Smooth muscle cell of the brain vasculature (primary cell): ENCODE results near the gene CTDSP2.
"Not testable (repeated sequence)": the region's sequence is repeated elsewhere in the genome, so short reads cannot be mapped to it uniquely, and the experiment has no call there.

Source experiments
- DNase-seq: peaks from one replicate; pipeline ENCODE4 v3.0.0-alpha.2; 2012; ENCODE audit warnings: low read depth, low spot score

CTDSP2 gene

DNA sequence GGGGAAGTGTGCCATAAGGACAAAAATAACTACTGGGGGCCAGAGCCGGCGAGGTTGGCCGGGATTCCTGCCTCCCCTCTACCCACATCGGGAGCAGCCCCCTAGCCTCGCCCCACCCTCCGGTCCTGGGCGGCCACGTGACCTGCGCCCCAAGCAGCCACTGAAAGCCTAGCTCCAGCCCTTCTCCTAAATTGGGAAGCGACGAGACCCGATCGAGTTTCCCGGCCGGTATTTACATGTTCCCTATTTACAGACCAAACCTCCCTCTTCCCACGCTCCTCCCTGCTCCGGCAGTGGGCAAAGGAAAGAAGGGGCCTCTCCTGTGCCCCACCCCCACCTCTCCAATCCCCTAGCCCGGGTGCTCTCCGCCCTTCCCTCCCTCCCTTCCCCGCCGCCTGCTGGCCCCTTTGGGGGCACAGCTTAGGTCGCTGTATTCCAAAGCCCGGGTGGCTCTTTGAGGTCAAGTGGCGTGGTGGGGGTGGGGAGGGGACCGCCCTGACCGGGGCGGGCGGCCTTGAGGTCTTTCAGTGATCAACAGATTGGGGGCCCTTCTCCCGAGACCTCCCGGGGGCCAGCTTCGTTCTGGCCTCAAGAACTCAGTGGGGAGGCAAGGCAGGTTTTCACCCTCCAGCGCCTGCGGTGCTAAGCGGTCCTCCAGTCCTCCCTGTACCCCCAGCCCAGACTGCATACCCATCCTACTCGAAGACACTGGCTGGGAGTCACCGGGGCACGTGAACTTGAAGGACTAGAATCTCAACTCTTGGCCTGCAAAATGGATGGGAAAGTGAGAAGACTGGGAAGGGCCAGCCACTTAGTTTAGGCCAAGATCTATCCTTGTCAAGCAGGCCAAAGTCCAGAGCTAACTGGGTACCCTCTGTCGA, 6.3 kb upstream of the CTDSP2 start:
- DNase-seq = no peak

DNA sequence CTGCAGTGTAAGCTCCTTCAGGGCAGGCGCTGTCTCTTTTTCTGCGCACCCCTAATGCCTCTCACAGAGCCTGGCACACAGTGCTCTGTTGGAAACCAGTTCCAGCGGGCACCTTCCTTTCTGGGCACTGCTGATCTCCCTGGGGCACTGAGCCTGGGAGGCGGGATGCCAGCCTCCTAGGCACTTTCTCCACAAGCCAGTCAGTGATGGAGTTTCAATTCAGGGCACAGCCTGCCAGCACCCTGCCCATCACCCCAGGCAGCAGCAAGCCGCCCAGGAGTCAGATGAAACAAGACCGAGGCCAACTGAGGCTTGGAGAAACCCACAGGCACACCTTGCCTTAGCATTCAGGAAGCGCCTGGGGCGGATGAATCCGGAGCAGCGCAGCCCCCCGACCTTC, 5.7 kb upstream of the CTDSP2 start:
- DNase-seq = no peak

DNA sequence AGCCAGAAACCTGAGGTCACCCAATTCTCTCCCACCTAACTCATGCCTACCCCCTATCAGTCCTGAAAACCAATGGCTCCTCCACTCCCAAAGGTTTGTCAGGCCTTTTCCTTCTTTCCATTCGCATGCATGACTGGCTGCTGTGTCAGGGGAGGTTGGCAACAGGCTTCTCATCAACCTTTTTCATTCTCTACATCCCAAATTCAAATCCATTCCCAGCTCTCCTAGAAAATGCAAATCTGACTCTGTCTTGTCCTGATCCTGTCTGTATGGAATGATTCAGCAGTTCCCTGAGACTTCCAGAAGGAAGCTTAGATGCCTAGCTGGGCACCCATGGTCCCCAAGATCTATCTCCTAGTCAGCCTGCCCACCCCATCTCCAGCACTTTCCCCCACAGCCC, 5.0 kb upstream of the CTDSP2 start:
- DNase-seq = no peak

DNA sequence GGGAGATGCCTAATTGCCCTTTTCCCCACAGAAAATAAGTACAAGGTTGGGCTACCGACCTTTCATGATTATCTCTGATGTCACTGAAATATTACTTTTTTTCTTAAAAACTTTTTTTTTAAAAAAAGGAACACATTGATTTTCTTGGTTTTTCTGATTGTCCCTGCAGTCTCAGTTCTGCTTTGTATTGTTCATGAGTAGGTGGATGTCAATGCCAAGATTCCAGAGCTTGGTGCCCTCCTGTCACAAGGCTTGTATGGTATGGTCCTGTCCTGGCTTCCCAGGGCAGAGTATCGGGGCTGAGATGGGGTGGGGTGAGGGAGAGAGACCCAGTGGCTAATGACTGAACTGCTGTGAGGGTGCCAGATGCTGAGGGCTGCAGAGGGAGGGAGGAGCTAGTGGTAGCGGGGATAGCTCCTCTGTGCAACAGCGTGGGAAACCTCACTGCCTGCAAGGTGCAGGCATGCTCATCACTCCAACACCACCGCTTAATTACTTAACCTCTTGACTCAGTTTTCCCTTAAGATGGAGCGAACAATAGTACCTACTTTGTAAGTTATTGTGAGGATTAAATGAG, 4.4 kb upstream of the CTDSP2 start:
- DNase-seq = no peak

DNA sequence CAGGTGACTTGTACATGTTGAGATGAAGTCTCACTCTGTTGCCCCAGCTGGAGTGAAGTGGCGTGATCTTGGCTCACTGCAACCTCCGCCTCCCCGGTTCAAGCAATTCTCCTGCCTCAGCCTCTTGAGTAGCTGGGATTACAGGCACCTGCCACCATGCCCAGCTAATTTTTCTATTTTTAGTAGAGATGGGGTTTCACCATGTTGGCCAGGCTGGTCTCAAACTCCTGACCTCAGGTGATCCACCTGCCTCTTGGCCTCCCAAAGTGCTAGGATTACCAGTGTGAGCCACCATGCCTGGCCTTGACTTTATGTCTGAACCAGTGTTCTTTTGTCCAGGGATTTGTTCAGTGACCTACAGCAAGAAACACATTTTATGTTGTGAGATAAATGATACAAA, 2.9 kb upstream of the CTDSP2 start:
- DNase-seq = not testable (repeated sequence)

DNA sequence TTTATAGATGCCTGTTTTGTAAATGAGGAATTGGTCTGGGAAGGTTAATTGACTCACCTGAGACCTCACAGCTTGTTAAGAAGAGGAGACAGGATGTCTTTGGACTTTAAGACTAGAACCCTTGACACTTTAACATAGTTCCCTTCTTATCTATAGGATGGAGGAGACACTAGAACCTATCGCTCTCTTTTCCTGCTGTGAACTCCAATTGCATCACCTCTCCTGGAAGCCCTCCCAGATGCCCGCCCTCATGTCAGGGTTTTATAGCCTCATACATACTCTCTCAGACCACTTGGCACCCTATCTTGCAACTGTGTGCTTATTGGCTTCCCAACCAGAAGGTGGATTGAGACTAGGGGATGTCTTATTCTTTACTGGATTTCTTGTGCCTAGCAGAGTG, 2.5 kb upstream of the CTDSP2 start:
- no peak for DNase-seq

DNA sequence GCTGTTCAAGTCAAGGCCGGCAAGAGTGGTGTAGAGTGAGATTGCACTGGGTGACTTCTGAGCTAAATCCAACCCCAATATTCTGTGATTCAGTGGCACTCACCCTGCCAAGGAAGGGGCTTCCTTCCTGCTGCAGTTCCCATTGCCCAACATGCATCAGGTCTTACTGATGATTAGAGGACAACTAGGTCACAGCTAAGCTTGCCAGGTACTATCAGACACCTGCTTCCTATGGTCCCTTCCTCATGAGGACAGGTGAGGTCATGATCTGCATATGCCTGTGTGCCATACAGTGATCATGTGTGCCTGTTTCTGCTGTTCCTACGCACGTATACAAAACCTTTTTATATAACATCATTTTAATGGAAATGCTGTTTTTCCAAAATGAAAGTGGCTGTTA, 1.7 kb upstream of the CTDSP2 start:
- DNase-seq = no peak

DNA sequence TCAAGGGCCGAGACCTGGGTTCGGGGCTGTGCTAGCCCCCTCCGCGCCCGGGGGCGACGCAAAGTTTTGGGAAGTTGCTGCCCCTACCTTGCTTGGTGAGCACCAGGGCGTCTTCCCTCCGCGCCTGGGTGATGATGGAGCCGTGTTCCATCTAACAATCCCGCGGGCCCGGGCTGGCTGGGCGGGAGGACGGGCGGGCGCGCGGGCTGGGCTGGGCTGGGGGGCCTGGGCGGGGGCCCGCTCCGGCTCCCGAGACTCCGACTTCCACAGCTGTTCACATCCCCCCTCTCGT, 298 bp downstream of the CTDSP2 start:
- DNase-seq = no peak

DNA sequence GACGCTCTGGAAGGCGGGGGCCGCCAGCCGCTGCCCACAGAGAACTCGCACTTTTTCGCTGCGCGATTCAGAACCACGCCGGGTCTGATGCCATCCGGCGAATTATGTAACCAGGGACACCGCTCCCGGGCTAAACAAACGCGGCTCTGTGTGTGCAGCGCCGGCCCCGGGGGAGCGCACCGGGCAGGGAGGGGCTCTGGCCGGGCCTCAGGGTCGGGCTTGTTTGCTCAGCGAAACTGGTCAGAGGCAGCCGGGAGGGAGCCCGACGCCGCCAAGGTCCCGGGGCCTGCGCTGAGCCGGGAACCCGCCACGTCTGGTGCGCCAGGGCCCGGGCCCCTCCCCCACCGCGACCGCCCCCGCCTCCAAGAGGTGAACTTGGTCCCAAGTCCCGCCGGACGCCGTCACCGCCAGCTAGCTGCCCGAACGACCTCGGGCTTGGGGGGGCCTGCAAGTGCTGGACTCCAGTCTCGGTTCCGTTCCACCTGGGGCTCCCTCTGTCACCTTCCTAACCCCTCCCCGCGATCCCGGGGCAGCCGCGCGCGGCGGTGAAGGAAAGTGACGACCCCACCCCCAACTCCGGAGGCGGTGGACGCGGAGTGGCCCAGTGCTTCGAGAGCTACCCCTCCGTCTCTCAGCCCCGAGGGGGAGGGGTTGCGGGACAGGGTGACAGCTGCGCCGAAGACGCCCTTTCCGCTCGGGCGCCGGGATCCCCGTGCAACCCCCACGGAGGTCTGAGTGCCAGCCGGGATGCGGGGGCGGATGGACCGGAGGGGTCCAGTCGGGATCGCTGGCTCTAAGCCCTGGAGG, 848 bp downstream of the CTDSP2 start:
- DNase-seq = no peak

DNA sequence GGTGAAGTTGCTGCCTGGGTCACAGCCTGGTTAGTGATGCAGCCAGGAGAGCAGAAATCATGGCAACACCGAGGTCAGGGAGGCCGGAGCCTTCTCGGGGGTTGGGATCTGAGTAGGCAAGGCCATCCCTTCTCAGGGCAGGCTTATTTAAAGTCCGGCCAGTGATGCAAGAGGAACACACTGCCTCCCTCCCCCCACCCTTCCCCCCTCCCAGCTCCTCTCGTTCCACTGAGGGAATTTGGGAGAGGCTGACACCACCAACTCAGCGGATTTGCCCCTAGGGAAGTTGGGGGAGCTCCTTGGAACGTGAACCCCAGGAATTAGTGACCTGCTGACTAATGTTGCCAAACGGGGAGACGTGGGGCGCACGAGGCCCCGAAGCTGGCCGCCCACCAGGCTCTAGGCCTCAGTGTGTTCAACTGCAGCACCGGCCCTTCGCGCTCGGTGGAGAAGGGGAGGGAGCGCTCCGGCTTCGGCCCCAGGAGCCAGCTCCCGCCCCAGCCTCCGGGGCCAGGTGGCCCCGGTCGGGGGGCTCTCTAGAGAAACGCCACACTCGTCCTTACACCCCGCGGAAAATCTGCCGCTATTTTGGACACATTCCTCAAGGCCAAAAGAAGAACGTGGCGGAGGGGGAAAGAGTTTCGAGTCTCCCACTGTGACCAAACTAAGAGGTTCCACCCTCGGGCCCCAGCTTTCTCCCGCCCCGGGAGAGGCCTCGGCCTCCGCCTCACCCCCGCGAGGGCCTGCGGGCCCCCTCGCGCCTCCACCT, 1.6 kb downstream of the CTDSP2 start:
- DNase-seq = no peak

- DNase-seq = no peak
These were observed 3.9 kb downstream of the CTDSP2 start for GRCh38 chr12:57842342-57843294.

DNA sequence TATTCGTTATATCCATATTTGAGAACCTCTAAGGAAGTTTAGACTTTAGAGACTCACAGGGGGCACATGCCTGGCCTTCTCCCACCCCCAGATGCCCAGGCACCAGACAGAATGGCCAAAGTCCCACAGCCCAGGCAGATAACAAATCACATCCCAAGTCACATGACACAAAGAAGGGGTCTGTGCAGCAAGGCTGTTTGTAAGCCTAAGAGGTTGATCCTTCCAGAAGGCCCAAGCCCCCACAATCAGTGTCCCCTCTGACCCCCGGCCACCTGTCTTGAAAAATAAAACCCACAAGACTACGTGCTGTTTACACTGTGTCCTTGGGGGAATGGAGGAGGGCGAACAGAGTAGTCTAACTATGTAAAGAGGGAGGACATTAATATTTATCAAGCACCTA, 5.1 kb downstream of the CTDSP2 start:
- no peak for DNase-seq

GRCh38 chr12:57840726-57841125, 5.8 kb downstream of the CTDSP2 start:
- no peak for DNase-seq

DNA sequence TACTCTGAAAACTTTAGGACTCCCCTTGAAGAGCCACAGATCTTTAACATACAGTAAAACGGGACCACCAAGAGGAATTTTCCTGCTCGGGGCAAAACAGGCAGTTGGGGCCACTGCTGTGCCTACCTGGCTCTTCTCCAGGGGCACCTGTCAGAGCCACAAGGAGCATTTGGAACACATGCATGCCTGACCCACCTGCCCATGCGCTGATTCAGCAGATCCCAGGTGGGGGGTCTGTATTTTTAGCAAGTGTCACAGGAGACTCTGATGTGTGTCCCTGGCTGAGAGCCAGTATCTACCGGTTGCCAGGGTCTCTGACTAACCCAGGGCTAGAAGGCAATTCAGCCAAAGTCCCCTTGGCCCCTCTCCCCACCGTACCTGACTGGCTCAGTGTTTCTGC, 6.5 kb downstream of the CTDSP2 start:
- DNase-seq = no peak

- DNase-seq = no peak
These were observed 7.8 kb downstream of the CTDSP2 start for GRCh38 chr12:57838594-57839302.

DNA sequence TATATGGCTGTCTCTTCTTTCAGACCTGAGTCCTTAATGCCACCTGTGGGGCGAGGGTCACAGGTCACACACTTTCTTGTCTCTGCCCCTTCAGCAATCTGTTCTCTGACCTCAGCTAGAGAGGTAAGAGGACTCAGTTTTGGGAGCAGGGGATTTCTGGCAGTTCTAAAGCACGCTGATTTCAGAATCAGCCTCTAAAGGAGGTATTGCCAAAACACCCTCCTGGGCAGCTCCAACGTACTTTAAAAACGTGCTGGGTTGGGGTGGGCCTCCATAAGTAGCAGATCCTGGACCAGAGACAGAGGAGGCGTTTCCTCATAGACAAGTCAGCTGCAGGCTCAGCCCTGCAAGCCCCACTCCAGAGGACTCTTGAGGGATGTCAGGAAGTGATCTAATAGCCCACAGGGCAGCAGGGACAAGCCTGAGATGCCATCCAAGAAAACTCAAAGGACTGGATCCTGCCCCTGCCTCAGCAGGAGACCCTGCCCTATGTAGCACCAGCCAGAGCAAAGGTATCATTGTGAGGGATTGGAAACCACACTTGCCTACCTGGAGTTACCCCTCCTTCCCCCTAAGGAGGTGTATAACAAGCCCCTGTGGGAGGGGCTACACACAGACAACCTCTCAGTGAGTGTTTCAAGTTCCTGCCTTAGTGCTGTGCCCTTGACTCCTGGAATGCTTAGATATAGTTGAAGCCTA, 8.5 kb downstream of the CTDSP2 start:
- no peak for DNase-seq

GRCh38 chr12:57836442-57837375, 9.8 kb downstream of the CTDSP2 start:
- peak; percentile 68 for DNase-seq
